ENCODE data around the gene ELL3.

DNA sequence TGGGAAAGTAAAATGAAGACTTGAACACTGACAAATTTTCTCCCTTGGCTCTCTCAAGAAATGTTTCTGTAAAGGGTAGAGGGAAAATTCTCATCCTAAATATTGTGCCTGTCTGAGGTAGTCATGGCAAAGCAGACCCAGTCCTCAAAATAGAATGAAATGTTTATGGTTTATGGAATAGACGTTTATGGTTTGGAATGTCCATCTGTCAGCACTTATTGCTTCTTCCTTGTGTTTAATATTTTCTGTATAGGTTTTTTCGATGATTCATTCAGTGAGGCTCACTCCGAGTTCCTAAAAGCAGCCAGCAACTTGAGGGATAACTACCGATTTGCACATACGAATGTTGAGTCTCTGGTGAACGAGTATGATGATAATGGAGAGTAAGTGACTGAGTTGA, 13.9 kb downstream of the ELL3 start:
- TF ChIP-seq GATA2 (IDR thresholded peaks at IDR 0.05; ENCODE audit: low read depth, low read length) (no peak), GATA3 (IDR thresholded peaks at IDR 0.05; ENCODE audit: low read depth, low read length) (no peak)

Measured in SH-SY5Y (cell line).